Right lobe of liver (tissue), 6 donors: ENCODE measurements around the gene CRX. TPM values are rescaled to one million over a fixed set of nuclear protein-coding genes. Genes with fewer than 3 reads are reported as not detected.
"Not testable (repeated sequence)": the region's sequence is repeated elsewhere in the genome, so short reads cannot be mapped to it uniquely, and the experiment has no call there.

Source experiments
- ATAC-seq, 4 donors: fragments of 200-7000 bp; cut with Tn5 transposase; one replicate each; pipeline ENCODE4 v1.9.1; 2020; ENCODE audit warnings: mild to moderate bottlenecking in 4 of 4, moderate library complexity in 4 of 4
- DNase-seq, 3 donors: peaks; one replicate each; pipeline ENCODE4 v3.0.0-alpha.2; 2020
- H3K27ac ChIP-seq, 3 donors: fragments of 200-600 bp; one replicate each; pipeline ENCODE4 v1.8.0; 2022
- H3K27me3 ChIP-seq, 2 donors: fragments of 200-600 bp; one replicate each; pipeline ENCODE4 v1.8.0; 2022
- H3K36me3 ChIP-seq, 4 donors: fragments of 200-600 bp; sonication (generic) in 1 of 4; one replicate each; pipeline versions ENCODE4 v1.5.1 to v1.8.0; 2017 to 2022; ENCODE audit warnings: control low read depth in 1 of 4
- H3K4me1 ChIP-seq, 4 donors: fragments of 200-600 bp; sonication (generic) in 1 of 4; one replicate each; pipeline versions ENCODE4 v1.5.1 to v1.8.0; 2017 to 2022; ENCODE audit warnings: control low read depth in 1 of 4
- H3K4me3 ChIP-seq, 3 donors: fragments of 200-600 bp; one replicate each; pipeline ENCODE4 v1.8.0; 2022
- H3K9me3 ChIP-seq, 4 donors: fragments of 200-600 bp; sonication (generic) in 1 of 4; one replicate each; pipeline versions ENCODE4 v1.5.1 to v1.8.0; 2017 to 2022; ENCODE audit warnings: control low read depth in 1 of 4
- POLR2A ChIP-seq: fragments of 450-650 bp; IDR thresholded peaks from one replicate; pipeline ENCODE4 v1.6.1; 2017; ENCODE audit warnings: antibody characterized with exemption, mild to moderate bottlenecking
- WGBS: methylation state at CpG from one replicate; pipeline ENCODE4 v1.1.6; 2018; ENCODE audit warnings: low coverage, low lambda C conversion rate; ENCODE audit not compliant: insufficient coverage; ENCODE audit errors: missing lambda C conversion rate; 5-methylcytosine and 5-hydroxymethylcytosine counted together
- intact Hi-C, 2 donors: fragments of 100-400 bp; cut with DNase I; formaldehyde crosslinking; loops; one replicate each; pipeline versions ENCODE4 v1.11.2 to v1.14.1; 2022
- total RNA-seq, 6 experiments: library from RNA; depleted of rRNA in 2 of 6; stranded (reverse); fragments of >200 nt in 2 of 6; fragmentation: NEBNext Ultra II Directional in 3 of 6; extraction: Animal tissue kit (Norgen Biotek cat#: 25700) in 3 of 6; gene quantifications; one replicate each; pipeline versions ENCODE4 v1.1.0 to v1.2.4, GENCODE V29; 2016 to 2023
- TF ChIP-seq, protein P1 (sequence below), 4 donors: fragments of 200-600 bp in 3 of 4; fragments of 450-650 bp in 1 of 4; IDR thresholded peaks; one replicate each; pipeline versions ENCODE4 v1.5.1 to v1.8.0; 2016 to 2022; ENCODE audit warnings: antibody characterized with exemption in 4 of 4, mild to moderate bottlenecking in 2 of 4
- donor health status: DM: no; HTN: yes; CAD: no.
- donor health status: DM: no; HTN: no; CAD: no.
- donor health status: DM: no; HTN: no; CAD: no.
- donor health status: DM: no; HTN: yes; CAD: no.
- donor health status: DM: no; HTN: yes; CAD: no.

CRX gene
- total RNA-seq, 6 experiments from 2014 or later = not detected

- no peak for DNase-seq
- Histone ChIP-seq H3K36me3 (no peaks in the 10 kb centered on the region), H3K27me3 (no peaks in the 10 kb centered on the region), H3K4me1 (no peaks in the 10 kb centered on the region), H3K27ac (no peak overlapping the region), H3K4me3 (no peak overlapping the region), H3K9me3 (no peaks in the 10 kb centered on the region)
- intact Hi-C loops = no loop called here
- no peak for ATAC-seq
- TF ChIP-seq POLR2A = no peak
- TF ChIP-seq, protein P1, sequence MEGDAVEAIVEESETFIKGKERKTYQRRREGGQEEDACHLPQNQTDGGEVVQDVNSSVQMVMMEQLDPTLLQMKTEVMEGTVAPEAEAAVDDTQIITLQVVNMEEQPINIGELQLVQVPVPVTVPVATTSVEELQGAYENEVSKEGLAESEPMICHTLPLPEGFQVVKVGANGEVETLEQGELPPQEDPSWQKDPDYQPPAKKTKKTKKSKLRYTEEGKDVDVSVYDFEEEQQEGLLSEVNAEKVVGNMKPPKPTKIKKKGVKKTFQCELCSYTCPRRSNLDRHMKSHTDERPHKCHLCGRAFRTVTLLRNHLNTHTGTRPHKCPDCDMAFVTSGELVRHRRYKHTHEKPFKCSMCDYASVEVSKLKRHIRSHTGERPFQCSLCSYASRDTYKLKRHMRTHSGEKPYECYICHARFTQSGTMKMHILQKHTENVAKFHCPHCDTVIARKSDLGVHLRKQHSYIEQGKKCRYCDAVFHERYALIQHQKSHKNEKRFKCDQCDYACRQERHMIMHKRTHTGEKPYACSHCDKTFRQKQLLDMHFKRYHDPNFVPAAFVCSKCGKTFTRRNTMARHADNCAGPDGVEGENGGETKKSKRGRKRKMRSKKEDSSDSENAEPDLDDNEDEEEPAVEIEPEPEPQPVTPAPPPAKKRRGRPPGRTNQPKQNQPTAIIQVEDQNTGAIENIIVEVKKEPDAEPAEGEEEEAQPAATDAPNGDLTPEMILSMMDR (IDR thresholded peaks at IDR 0.05) = no peak
- 100% methylated on average over 1 of the region's 4 CpGs for WGBS
These were observed 20.5 kb upstream of the CRX start for GRCh38 chr19:47801270-47801669.

- DNase-seq = no peak
- no peak overlapping the region for H3K4me3 ChIP-seq
- H3K9me3 ChIP-seq = no peaks in the 10 kb centered on the region
- H3K4me1 ChIP-seq = no peaks in the 10 kb centered on the region
- intact Hi-C loops = no loop called here
- ATAC-seq = peak in 1 of 4 donors; percentile 12
- 64% methylated on average over 3 of the region's 25 CpGs for WGBS
- H3K27me3 ChIP-seq = no peaks in the 10 kb centered on the region
- H3K27ac ChIP-seq = no peak overlapping the region
- no peaks in the 10 kb centered on the region for H3K36me3 ChIP-seq
- TF ChIP-seq POLR2A = no peak
- TF ChIP-seq, protein P1 (IDR thresholded peaks at IDR 0.05) = no peak
These were observed 19.2 kb upstream of the CRX start for GRCh38 chr19:47802521-47803043.

DNA sequence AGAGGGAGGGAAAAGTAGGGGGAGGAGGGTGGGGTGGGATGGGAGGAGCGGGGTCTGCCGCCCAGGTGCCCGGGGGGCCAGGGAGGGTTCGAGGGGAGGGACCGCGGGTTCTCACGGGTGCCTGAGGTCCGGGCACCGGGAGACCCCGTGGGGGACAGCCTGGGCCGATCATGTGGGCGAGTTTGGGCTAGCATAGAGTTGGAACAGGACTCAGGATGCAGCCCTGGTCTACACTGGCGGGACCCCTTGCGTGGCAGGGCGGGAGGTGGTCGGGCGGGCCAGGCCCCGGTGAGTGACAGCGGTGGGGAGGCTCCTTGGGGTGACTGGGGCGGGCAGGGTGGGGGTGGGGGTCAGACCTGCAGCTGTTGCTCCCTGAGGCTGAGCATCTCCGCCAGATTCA lies 18.6 kb upstream of the CRX start:
- intact Hi-C loops, H3K27ac ChIP-seq, H3K36me3 ChIP-seq, H3K4me3 ChIP-seq, DNase-seq, H3K4me1 ChIP-seq, H3K27me3 ChIP-seq, H3K9me3 ChIP-seq: not testable (repeated sequence)
- ATAC-seq = peak in 1 of 4 donors; percentile 21
- no CpG with 5 or more reads among the region's 21 CpGs for WGBS

DNA sequence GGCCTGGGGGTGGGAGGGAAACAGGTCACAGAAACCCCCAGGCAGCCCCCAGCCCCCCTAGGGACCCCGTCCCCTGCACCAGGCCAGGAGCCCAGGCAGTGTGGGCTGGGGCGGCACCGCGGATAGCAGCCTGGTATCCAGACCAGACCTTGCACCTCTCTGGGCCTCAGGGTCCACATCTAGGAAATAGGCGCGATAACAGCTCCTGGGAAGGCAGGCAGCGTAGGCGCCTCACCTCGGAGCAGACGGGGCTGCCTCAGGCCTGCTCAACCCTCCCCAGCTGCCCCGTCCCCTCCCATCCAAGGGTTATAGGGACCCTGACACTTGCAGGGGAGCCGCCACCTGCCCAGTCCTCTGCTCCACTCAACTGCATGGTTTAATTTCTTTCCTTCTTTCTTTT lies 18.1 kb upstream of the CRX start:
- no CpG with 5 or more reads among the region's 12 CpGs for WGBS
- DNase-seq, H3K27ac ChIP-seq, H3K27me3 ChIP-seq, H3K36me3 ChIP-seq, H3K4me3 ChIP-seq, H3K4me1 ChIP-seq, H3K9me3 ChIP-seq, intact Hi-C loops: not testable (repeated sequence)
- ATAC-seq = peak in 2 of 4 donors; percentile 22 to 55

GRCh38 chr19:47804451-47804850 lies 17.3 kb upstream of the CRX start, which contains the start of gene TPRX1:
TPRX1 (minus strand) TSS chr19:47804551; CDS start chr19:47804539, 12 bp downstream.
- intact Hi-C loops, H3K36me3 ChIP-seq, H3K27ac ChIP-seq, H3K4me3 ChIP-seq, H3K4me1 ChIP-seq, H3K27me3 ChIP-seq, H3K9me3 ChIP-seq, DNase-seq: not testable (repeated sequence)
- peak in 1 of 4 donors; percentile 29 for ATAC-seq
- WGBS = 83% methylated on average over 1 of the region's 5 CpGs

DNA sequence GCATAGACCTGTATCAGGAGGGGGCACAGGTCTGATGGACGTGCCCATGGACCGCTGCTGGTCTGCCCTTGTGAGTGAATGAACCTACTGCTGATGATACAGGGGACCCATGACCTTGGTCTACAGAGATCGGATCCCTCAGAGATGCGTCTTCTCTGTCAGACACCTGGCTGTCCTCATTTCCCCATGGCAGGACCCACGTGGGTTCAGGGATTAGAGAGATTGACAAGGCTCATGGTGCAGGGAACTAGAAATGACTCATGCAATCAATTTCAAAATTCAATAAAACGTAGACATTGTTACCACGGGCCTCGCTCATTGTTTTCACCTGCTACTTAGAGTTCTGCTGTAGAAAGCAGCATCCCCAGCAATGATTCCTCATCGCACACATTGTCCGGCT lies 16.4 kb upstream of the CRX start:
- intact Hi-C loops = no loop called here
- TF ChIP-seq POLR2A = no peak
- TF ChIP-seq, protein P1 (IDR thresholded peaks at IDR 0.05) = no peak
- no peak for DNase-seq
- ATAC-seq = no peak
- H3K9me3 ChIP-seq = no peaks in the 10 kb centered on the region
- H3K27me3 ChIP-seq = no peaks in the 10 kb centered on the region
- no peak overlapping the region for H3K27ac ChIP-seq
- 57% methylated on average over 6 of the region's 10 CpGs for WGBS
- H3K4me1 ChIP-seq = no peaks in the 10 kb centered on the region
- H3K4me3 ChIP-seq = no peak overlapping the region
- H3K36me3 ChIP-seq = no peaks in the 10 kb centered on the region
